BLaER1 treated with 17β-estradiol and CSF1 and Interleukin-3, amounts not matched to agents 10 nM and 100 nM (cell line): ENCODE results near the gene JPH3.

ENCODE experiments used
- H3K27ac ChIP-seq, 11 experiments: shearing (Covaris generic); formaldehyde crosslinking; 2 replicates each; pipeline ENCODE4 v1.8.1; 2022
- H3K27me3 ChIP-seq, 11 experiments: shearing (Covaris generic); formaldehyde crosslinking; 2 replicates each; pipeline ENCODE4 v1.8.1; 2022
- H3K36me3 ChIP-seq, 11 experiments: shearing (Covaris generic); formaldehyde crosslinking; 2 replicates each; pipeline ENCODE4 v1.8.1; 2022
- H3K4me1 ChIP-seq, 10 experiments: shearing (Covaris generic); formaldehyde crosslinking; 2 replicates each; pipeline ENCODE4 v1.8.1; 2022
- H3K4me2 ChIP-seq, 11 experiments: shearing (Covaris generic); formaldehyde crosslinking; 2 replicates each; pipeline ENCODE4 v1.8.1; 2022
- H3K4me3 ChIP-seq, 10 experiments: shearing (Covaris generic); formaldehyde crosslinking; 2 replicates each; pipeline ENCODE4 v1.8.1; 2022
- H3K9ac ChIP-seq, 11 experiments: shearing (Covaris generic); formaldehyde crosslinking; 2 replicates each; pipeline ENCODE4 v1.8.1; 2022
- H3K9me3 ChIP-seq, 11 experiments: shearing (Covaris generic); formaldehyde crosslinking; replicated peaks in 1 of 11; 2 replicates each; pipeline ENCODE4 v1.8.1; 2022
- H4K20me1 ChIP-seq, 11 experiments: shearing (Covaris generic); formaldehyde crosslinking; 2 replicates each; pipeline ENCODE4 v1.8.1; 2022
- Cebpa-rat ChIP-seq, 11 experiments: shearing (Covaris generic); IDR thresholded peaks; 2 replicates each; pipeline ENCODE4 v1.8.1; 2022

JPH3 gene

GRCh38 chr16:87586201-87586782 is 16.0 kb upstream of the JPH3 start:
- Histone ChIP-seq H3K9me3 (no peaks in the 10 kb centered on the region), H3K36me3 (no peaks in the 10 kb centered on the region), H3K9ac (no peak overlapping the region), H3K4me2 (no peak overlapping the region), H4K20me1 (peaks cover 0 to 17% (median 0%) of the 10 kb centered on the region in 11 experiments; a peak in 2 of 22 replicates), H3K27me3 (no peaks in the 10 kb centered on the region), H3K4me1 (peaks cover 0 to 12% (median 2%) of the 10 kb centered on the region in 10 experiments; a peak in 4 of 20 replicates), H3K27ac (no peak overlapping the region), H3K4me3 (no peak overlapping the region)
- TF ChIP-seq Cebpa-rat (IDR thresholded peaks at IDR 0.05), result no peak

GRCh38 chr16:87587636-87588035 is 14.7 kb upstream of the JPH3 start:
- H3K9me3 ChIP-seq, result no peaks in the 10 kb centered on the region
- no peak overlapping the region for H3K4me3 ChIP-seq
- peaks cover 0 to 10% (median 0%) of the 10 kb centered on the region in 11 experiments; a peak in 2 of 22 replicates for H4K20me1 ChIP-seq
- no peak overlapping the region for H3K9ac ChIP-seq
- no peaks in the 10 kb centered on the region for H3K36me3 ChIP-seq
- TF ChIP-seq Cebpa-rat (IDR thresholded peaks at IDR 0.05), result no peak
- no peak overlapping the region for H3K27ac ChIP-seq
- no peak overlapping the region for H3K4me2 ChIP-seq
- no peaks in the 10 kb centered on the region for H3K27me3 ChIP-seq
- peaks cover 0 to 10% (median 2%) of the 10 kb centered on the region in 10 experiments; a peak in 7 of 20 replicates for H3K4me1 ChIP-seq

- no peak overlapping the region for H3K4me3 ChIP-seq
- peaks cover 0 to 6% (median 0%) of the 10 kb centered on the region in 11 experiments; a peak in 1 of 22 replicates for H4K20me1 ChIP-seq
- H3K36me3 ChIP-seq, result no peaks in the 10 kb centered on the region
- TF ChIP-seq Cebpa-rat (IDR thresholded peaks at IDR 0.05), result no peak
- no peaks in the 10 kb centered on the region for H3K9me3 ChIP-seq
- H3K9ac ChIP-seq, result no peak overlapping the region
- H3K4me1 ChIP-seq, result peaks cover 0 to 10% (median 2%) of the 10 kb centered on the region in 10 experiments; a peak in 7 of 20 replicates
- no peak overlapping the region for H3K27ac ChIP-seq
- H3K4me2 ChIP-seq, result peak overlapping the region in 1 of 11 experiments; percentile 21; a peak in 1 of 22 replicates
- H3K27me3 ChIP-seq, result no peaks in the 10 kb centered on the region
Measured at GRCh38 chr16:87592018-87592712, 10.1 kb upstream of the JPH3 start.

GRCh38 chr16:87593710-87594258 is 8.5 kb upstream of the JPH3 start:
- H3K4me1 ChIP-seq, result peaks cover 0 to 9% (median 2%) of the 10 kb centered on the region in 10 experiments; a peak in 7 of 20 replicates
- no peak overlapping the region for H3K9ac ChIP-seq
- peaks cover 6 to 10% (median 8%) of the 10 kb centered on the region in 11 experiments; a peak in 20 of 22 replicates for H3K27me3 ChIP-seq
- no peaks in the 10 kb centered on the region for H3K36me3 ChIP-seq
- peaks cover 0 to 6% (median 0%) of the 10 kb centered on the region in 11 experiments; a peak in 1 of 22 replicates for H4K20me1 ChIP-seq
- H3K9me3 ChIP-seq, result peaks cover 0 to 2% (median 0%) of the 10 kb centered on the region in 11 experiments; a peak in 1 of 22 replicates
- TF ChIP-seq Cebpa-rat (IDR thresholded peaks at IDR 0.05), result no peak
- no peak overlapping the region for H3K4me2 ChIP-seq
- H3K4me3 ChIP-seq, result no peak overlapping the region
- no peak overlapping the region for H3K27ac ChIP-seq

DNA sequence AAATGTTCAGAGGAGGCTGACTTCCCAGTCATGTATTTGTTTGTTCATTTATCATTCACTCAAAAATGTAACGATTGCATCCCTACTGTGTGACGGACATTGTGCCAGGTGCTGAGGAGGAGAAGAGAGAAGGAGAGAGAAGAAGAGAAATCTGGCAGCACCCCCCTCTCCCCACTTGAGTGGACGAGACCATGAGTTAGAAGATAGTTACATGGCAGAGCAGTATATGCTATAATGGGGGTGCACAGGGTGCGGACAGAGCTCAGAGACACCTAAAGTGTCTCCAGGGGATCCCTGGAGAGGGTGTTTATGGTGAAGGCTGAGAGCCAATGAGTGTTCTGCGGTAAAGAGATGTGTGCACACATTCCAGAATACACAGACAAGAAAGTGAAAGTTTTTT is 6.6 kb upstream of the JPH3 start:
- peaks cover 0 to 12% (median 4%) of the 10 kb centered on the region in 11 experiments; a peak in 5 of 22 replicates for H3K9me3 ChIP-seq
- peaks cover 0 to 6% (median 0%) of the 10 kb centered on the region in 10 experiments; a peak in 4 of 20 replicates for H3K4me1 ChIP-seq
- H3K4me2 ChIP-seq, result no peak overlapping the region
- H3K9ac ChIP-seq, result no peak overlapping the region
- H4K20me1 ChIP-seq, result peaks cover 0 to 5% (median 0%) of the 10 kb centered on the region in 11 experiments; a peak in 4 of 22 replicates
- peaks cover 25 to 29% (median 27%) of the 10 kb centered on the region in 11 experiments for H3K27me3 ChIP-seq
- H3K27ac ChIP-seq, result no peak overlapping the region
- TF ChIP-seq Cebpa-rat (IDR thresholded peaks at IDR 0.05), result no peak
- no peak overlapping the region for H3K4me3 ChIP-seq
- H3K36me3 ChIP-seq, result no peaks in the 10 kb centered on the region

GRCh38 chr16:87597324-87597830 is 4.9 kb upstream of the JPH3 start:
- no peak for TF ChIP-seq Cebpa-rat (IDR thresholded peaks at IDR 0.05)
- peaks cover 39 to 44% (median 42%) of the 10 kb centered on the region in 11 experiments for H3K27me3 ChIP-seq

DNA sequence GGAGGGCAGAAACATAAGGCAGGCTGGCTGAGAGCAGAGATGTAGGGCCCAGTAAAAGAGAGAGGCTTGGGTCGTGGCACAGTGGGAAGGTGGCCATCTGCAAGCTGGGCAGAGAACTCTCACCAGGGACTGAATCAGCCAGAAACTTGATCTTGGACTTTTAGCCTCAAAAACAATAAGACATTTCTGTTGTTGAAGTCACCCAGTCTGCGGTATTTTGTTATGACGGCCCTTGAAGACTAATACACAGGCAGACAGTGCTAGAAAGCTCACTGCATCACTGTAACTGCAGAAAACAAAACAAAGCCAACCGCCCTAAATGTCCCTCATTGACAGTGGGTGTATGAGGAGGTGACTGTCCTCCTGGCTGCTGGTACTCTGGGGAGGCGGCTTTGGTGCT is 3.9 kb upstream of the JPH3 start:
- Histone ChIP-seq H3K27ac (no peak overlapping the region), H4K20me1 (peaks cover 0 to 22% (median 6%) of the 10 kb centered on the region in 11 experiments; a peak in 17 of 22 replicates), H3K9me3 (peaks cover 0 to 12% (median 4%) of the 10 kb centered on the region in 11 experiments; a peak in 5 of 22 replicates), H3K4me1 (peaks cover 0 to 16% (median 10%) of the 10 kb centered on the region in 10 experiments; a peak in 14 of 20 replicates), H3K4me3 (no peak overlapping the region), H3K27me3 (peaks cover 48 to 54% (median 52%) of the 10 kb centered on the region in 11 experiments), H3K4me2 (no peak overlapping the region), H3K36me3 (no peaks in the 10 kb centered on the region), H3K9ac (no peak overlapping the region)
- TF ChIP-seq Cebpa-rat (IDR thresholded peaks at IDR 0.05), result no peak

More at GRCh38 chr16:87597324-87597830, 4.9 kb upstream of the JPH3 start:
- H3K4me2 ChIP-seq, result no peak overlapping the region
- H3K36me3 ChIP-seq, result no peaks in the 10 kb centered on the region
- no peak overlapping the region for H3K4me3 ChIP-seq
- H3K4me1 ChIP-seq, result peaks cover 0 to 12% (median 8%) of the 10 kb centered on the region in 10 experiments; a peak in 13 of 20 replicates
- H3K9ac ChIP-seq, result no peak overlapping the region
- peaks cover 0 to 16% (median 0%) of the 10 kb centered on the region in 11 experiments; a peak in 8 of 22 replicates for H4K20me1 ChIP-seq
- no peak overlapping the region for H3K27ac ChIP-seq
- H3K9me3 ChIP-seq, result peaks cover 0 to 12% (median 4%) of the 10 kb centered on the region in 11 experiments; a peak in 5 of 22 replicates

GRCh38 chr16:87600246-87600645 is 2.1 kb upstream of the JPH3 start:
- Histone ChIP-seq H4K20me1 (peaks cover 0 to 41% (median 24%) of the 10 kb centered on the region in 11 experiments; a peak in 17 of 22 replicates), H3K9me3 (peaks cover 0 to 12% (median 4%) of the 10 kb centered on the region in 11 experiments; a peak in 5 of 22 replicates), H3K4me1 (peaks cover 0 to 16% (median 10%) of the 10 kb centered on the region in 10 experiments; a peak in 14 of 20 replicates), H3K36me3 (no peaks in the 10 kb centered on the region), H3K9ac (no peak overlapping the region), H3K27me3 (peaks cover 66 to 72% (median 71%) of the 10 kb centered on the region in 11 experiments), H3K4me2 (no peak overlapping the region), H3K27ac (no peak overlapping the region), H3K4me3 (no peak overlapping the region)
- TF ChIP-seq Cebpa-rat (IDR thresholded peaks at IDR 0.05), result no peak
